ENCODE results near the gene LIN37. TPM values are rescaled to one million over a fixed set of nuclear protein-coding genes. Genes with fewer than 3 reads are reported as not detected.
A peak's percentile ranks its signal among the peaks of the same experiment; 100 is the strongest.

LIN37 gene
- total RNA-seq, 2 donors from 2014 or later = 5.1 to 7.5 TPM

DNA sequence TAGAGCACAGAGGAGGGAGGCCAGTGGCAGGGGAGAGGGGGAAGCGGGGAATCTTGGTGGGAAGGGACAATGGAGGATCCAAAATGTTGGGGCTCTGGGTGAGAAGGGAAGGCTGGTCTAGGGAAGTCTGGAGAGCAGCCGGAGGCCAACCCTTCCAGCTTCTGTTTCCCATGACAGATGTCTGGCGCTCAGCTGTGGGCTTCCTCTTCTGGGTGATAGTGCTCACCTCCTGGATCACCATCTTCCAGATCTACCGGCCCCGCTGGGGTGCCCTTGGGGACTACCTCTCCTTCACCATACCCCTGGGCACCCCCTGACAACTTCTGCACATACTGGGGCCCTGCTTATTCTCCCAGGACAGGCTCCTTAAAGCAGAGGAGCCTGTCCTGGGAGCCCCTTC lies 1.8 kb upstream of the LIN37 start:
- Histone ChIP-seq H3K36me3 (no peaks in the 10 kb centered on the region), H3K27me3 (no peaks in the 10 kb centered on the region), H3K4me3 (peak overlapping the region; percentile 89), H3K9ac (ENCODE audit: low read depth in 2 of 2, low read length in 2 of 2) (peak overlapping the region in 1 of 2 donors; percentile 79), H3K9me3 (no peaks in the 10 kb centered on the region), H3K4me1 (no peaks in the 10 kb centered on the region), H3K27ac (no peak overlapping the region)
- no peak for DNase-seq
- no peak for TF ChIP-seq CTCF (IDR thresholded peaks at IDR 0.05)
- intact Hi-C loops (cut with DNase I) = loop anchor here (10.0 kb wide), 1 partner anchor 188 kb away; the partner anchor contains the start of gene LRFN3

DNA sequence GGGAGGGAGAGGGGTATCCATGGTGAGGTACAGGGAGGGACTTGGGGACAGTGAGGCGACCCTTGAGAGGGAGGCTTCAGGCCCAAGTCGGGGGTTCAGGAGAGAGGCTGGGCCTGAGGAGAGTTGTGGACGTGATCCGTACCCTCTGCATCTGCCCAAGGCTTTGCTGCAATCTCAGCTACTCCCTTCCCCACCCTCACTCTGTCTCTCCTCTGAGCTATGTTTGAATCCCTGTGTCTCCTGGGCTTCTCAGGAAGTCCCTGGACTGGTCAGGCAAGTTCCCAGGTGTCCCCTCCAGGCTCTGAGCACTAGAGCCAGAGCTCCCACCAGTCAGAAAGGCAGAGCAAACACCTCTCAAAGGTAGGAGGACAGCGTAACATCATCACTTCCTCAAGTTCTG lies 1.8 kb downstream of the LIN37 start:
- H3K9me3 ChIP-seq = no peaks in the 10 kb centered on the region
- peaks cover 5% of the 10 kb centered on the region for H3K36me3 ChIP-seq
- no peaks in the 10 kb centered on the region for H3K27me3 ChIP-seq
- intact Hi-C loops (cut with DNase I) = no loop called here
- H3K4me1 ChIP-seq = no peaks in the 10 kb centered on the region
- TF ChIP-seq CTCF (IDR thresholded peaks at IDR 0.05) = no peak
- H3K4me3 ChIP-seq = no peak overlapping the region
- no peak overlapping the region for H3K9ac ChIP-seq (ENCODE audit: low read depth in 2 of 2, low read length in 2 of 2)
- DNase-seq = no peak
- H3K27ac ChIP-seq = no peak overlapping the region

GRCh38 chr19:35751839-35752745 lies 3.7 kb downstream of the LIN37 start:
- H3K27ac ChIP-seq = no peak overlapping the region
- H3K36me3 ChIP-seq = peaks cover 5% of the 10 kb centered on the region
- no peak overlapping the region for H3K9ac ChIP-seq (ENCODE audit: low read depth in 2 of 2, low read length in 2 of 2)
- H3K4me3 ChIP-seq = no peak overlapping the region
- no peaks in the 10 kb centered on the region for H3K4me1 ChIP-seq
- no peaks in the 10 kb centered on the region for H3K27me3 ChIP-seq
- TF ChIP-seq CTCF (IDR thresholded peaks at IDR 0.05) = no peak
- no peak for DNase-seq
- intact Hi-C loops (cut with DNase I) = no loop called here
- H3K9me3 ChIP-seq = no peaks in the 10 kb centered on the region

GRCh38 chr19:35752746-35753350 lies 4.5 kb downstream of the LIN37 start:
- no peaks in the 10 kb centered on the region for H3K9me3 ChIP-seq
- H3K27me3 ChIP-seq = no peaks in the 10 kb centered on the region
- no peak for TF ChIP-seq CTCF (IDR thresholded peaks at IDR 0.05)
- no peak overlapping the region for H3K27ac ChIP-seq
- no peak for DNase-seq
- no peaks in the 10 kb centered on the region for H3K4me1 ChIP-seq
- intact Hi-C loops (cut with DNase I) = no loop called here
- H3K36me3 ChIP-seq = peaks cover 5% of the 10 kb centered on the region
- no peak overlapping the region for H3K4me3 ChIP-seq
- no peak overlapping the region for H3K9ac ChIP-seq (ENCODE audit: low read depth in 2 of 2, low read length in 2 of 2)

DNA sequence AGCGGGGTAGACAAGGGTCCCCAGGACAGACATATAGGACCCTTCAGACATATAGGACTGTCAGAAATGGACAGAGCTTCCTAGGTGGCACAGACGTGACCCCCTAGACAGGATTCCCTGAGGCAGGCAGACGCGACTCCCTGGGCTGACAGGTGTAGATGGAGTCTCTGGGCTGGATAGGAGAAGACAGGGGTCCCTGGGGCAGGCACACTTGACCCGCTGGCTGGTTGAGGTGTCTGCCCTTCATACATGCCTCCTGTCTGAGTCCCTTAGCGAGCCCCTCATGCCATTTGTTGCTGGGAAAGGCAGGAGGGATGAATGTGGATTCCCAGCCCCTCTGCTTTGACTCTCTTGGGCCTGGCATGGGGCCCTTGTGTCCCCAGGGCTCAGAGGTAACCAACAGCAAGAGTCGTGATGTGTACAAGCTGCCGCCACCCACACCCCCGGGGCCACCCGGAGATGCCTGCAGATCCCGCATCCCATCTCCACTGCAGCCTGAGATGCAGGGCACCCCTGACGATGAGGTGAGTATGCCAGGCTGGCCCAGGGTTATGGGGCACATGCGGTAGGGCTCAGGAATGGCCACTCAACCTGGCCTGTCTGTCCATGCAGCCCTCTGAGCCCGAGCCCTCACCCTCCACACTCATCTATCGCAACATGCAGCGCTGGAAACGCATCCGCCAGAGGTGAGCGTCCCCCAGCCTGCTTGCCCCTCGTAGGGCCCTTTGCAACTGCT lies 5.4 kb downstream of the LIN37 start:
- no peak overlapping the region for H3K9ac ChIP-seq (ENCODE audit: low read depth in 2 of 2, low read length in 2 of 2)
- no peaks in the 10 kb centered on the region for H3K27me3 ChIP-seq
- TF ChIP-seq CTCF (IDR thresholded peaks at IDR 0.05) = no peak
- peaks cover 5% of the 10 kb centered on the region for H3K36me3 ChIP-seq
- H3K27ac ChIP-seq = no peak overlapping the region
- no peaks in the 10 kb centered on the region for H3K4me1 ChIP-seq
- H3K4me3 ChIP-seq = no peak overlapping the region
- intact Hi-C loops (cut with DNase I) = no loop called here
- no peaks in the 10 kb centered on the region for H3K9me3 ChIP-seq
- DNase-seq = no peak
